Ectodermal cell (in vitro differentiated cells): ENCODE results near the gene DAPK1.

ENCODE experiments used
- H3K27ac ChIP-seq: 2 replicates; pipeline ENCODE4 v1.7.0; 2013; ENCODE audit warnings: mild to moderate bottlenecking, low read depth, low read length; ENCODE audit not compliant: insufficient read depth, poor library complexity, severe bottlenecking
- H3K27me3 ChIP-seq: 2 replicates; pipeline ENCODE4 v1.7.0; 2013; ENCODE audit warnings: mild to moderate bottlenecking, low read length; ENCODE audit not compliant: insufficient read depth, control insufficient read depth, poor library complexity, severe bottlenecking
- H3K36me3 ChIP-seq: one replicate; pipeline ENCODE4 v1.7.0; 2013; ENCODE audit warnings: low read length; ENCODE audit not compliant: control insufficient read depth, insufficient read depth
- H3K4me1 ChIP-seq: one replicate; pipeline ENCODE4 v1.7.0; 2013; ENCODE audit warnings: low read length; ENCODE audit not compliant: control insufficient read depth, insufficient read depth
- H3K4me3 ChIP-seq: 2 replicates; pipeline ENCODE4 v1.7.0; 2013; ENCODE audit warnings: low read depth, low read length, control low read depth; ENCODE audit not compliant: insufficient read depth
- H3K9me3 ChIP-seq: 2 replicates; pipeline ENCODE4 v1.7.0; 2013; ENCODE audit warnings: mild to moderate bottlenecking, low read length, moderate library complexity; ENCODE audit not compliant: control insufficient read depth
- WGBS, 2 experiments: methylation state at CpG; one replicate each; pipeline ENCODE4 v1.1.7; 2013; ENCODE audit warnings: missing lambda C conversion rate in 2 of 2; 5-methylcytosine and 5-hydroxymethylcytosine counted together

DAPK1 gene

GRCh38 chr9:87601176-87601575, 103.5 kb downstream of the DAPK1 start:
- H3K4me1 ChIP-seq: peaks cover 20% of the 10 kb centered on the region
- 82 to 92% methylated on average over 1 of the region's 1 CpG for WGBS, 2 experiments
- H3K4me3 ChIP-seq: no peak overlapping the region
- H3K9me3 ChIP-seq: no peaks in the 10 kb centered on the region
- H3K27ac ChIP-seq: no peak overlapping the region
- no peaks in the 10 kb centered on the region for H3K36me3 ChIP-seq
- no peaks in the 10 kb centered on the region for H3K27me3 ChIP-seq

- H3K4me1 ChIP-seq: peaks cover 20% of the 10 kb centered on the region
- H3K27me3 ChIP-seq: no peaks in the 10 kb centered on the region
- no peaks in the 10 kb centered on the region for H3K9me3 ChIP-seq
- no peak overlapping the region for H3K4me3 ChIP-seq
- H3K36me3 ChIP-seq: no peaks in the 10 kb centered on the region
- no peak overlapping the region for H3K27ac ChIP-seq
- WGBS, 2 experiments: 76 to 77% methylated on average over 5 of the region's 5 CpGs
These were observed 103.9 kb downstream of the DAPK1 start for GRCh38 chr9:87601595-87601994.

GRCh38 chr9:87602933-87603643, 105.4 kb downstream of the DAPK1 start:
- H3K4me3 ChIP-seq: no peak overlapping the region
- H3K27ac ChIP-seq: no peak overlapping the region
- peaks cover 20% of the 10 kb centered on the region for H3K4me1 ChIP-seq
- no peaks in the 10 kb centered on the region for H3K27me3 ChIP-seq
- no peaks in the 10 kb centered on the region for H3K9me3 ChIP-seq
- H3K36me3 ChIP-seq: no peaks in the 10 kb centered on the region
- 62 to 91% methylated on average over 7 to 9 of the region's 9 CpGs for WGBS, 2 experiments

- Histone ChIP-seq H3K27me3 (no peaks in the 10 kb centered on the region), H3K9me3 (no peaks in the 10 kb centered on the region), H3K4me3 (no peak overlapping the region), H3K4me1 (peaks cover 20% of the 10 kb centered on the region), H3K27ac (no peak overlapping the region), H3K36me3 (no peaks in the 10 kb centered on the region)
- WGBS, 2 experiments: 82% methylated on average over 6 to 7 of the region's 7 CpGs
These were observed 106.3 kb downstream of the DAPK1 start for GRCh38 chr9:87603854-87604490.

GRCh38 chr9:87604886-87605588, 107.4 kb downstream of the DAPK1 start:
- H3K27me3 ChIP-seq: no peaks in the 10 kb centered on the region
- H3K36me3 ChIP-seq: no peaks in the 10 kb centered on the region
- WGBS, 2 experiments: 95 to 97% methylated on average over 23 of the region's 23 CpGs

GRCh38 chr9:87605676-87606075, 108.0 kb downstream of the DAPK1 start:
- Histone ChIP-seq H3K36me3 (no peaks in the 10 kb centered on the region), H3K4me3 (no peak overlapping the region), H3K27ac (no peak overlapping the region), H3K9me3 (no peaks in the 10 kb centered on the region), H3K4me1 (peaks cover 18% of the 10 kb centered on the region), H3K27me3 (no peaks in the 10 kb centered on the region)
- 95 to 96% methylated on average over 10 of the region's 10 CpGs for WGBS, 2 experiments

More at GRCh38 chr9:87604886-87605588, 107.4 kb downstream of the DAPK1 start:
- Histone ChIP-seq H3K27ac (no peak overlapping the region), H3K9me3 (no peaks in the 10 kb centered on the region), H3K4me3 (no peak overlapping the region), H3K4me1 (peaks cover 20% of the 10 kb centered on the region)

GRCh38 chr9:87606841-87607521, 109.3 kb downstream of the DAPK1 start:
- WGBS, 2 experiments: 86 to 92% methylated on average over 3 of the region's 3 CpGs
- H3K27me3 ChIP-seq: no peaks in the 10 kb centered on the region
- H3K27ac ChIP-seq: no peak overlapping the region
- H3K4me3 ChIP-seq: no peak overlapping the region
- no peaks in the 10 kb centered on the region for H3K36me3 ChIP-seq
- H3K9me3 ChIP-seq: no peaks in the 10 kb centered on the region
- peaks cover 14% of the 10 kb centered on the region for H3K4me1 ChIP-seq

GRCh38 chr9:87607859-87608258, 110.2 kb downstream of the DAPK1 start:
- Histone ChIP-seq H3K4me3 (no peak overlapping the region), H3K4me1 (peaks cover 6% of the 10 kb centered on the region), H3K27me3 (no peaks in the 10 kb centered on the region), H3K9me3 (no peaks in the 10 kb centered on the region), H3K27ac (no peak overlapping the region), H3K36me3 (no peaks in the 10 kb centered on the region)
- 93 to 94% methylated on average over 3 of the region's 3 CpGs for WGBS, 2 experiments

GRCh38 chr9:87609002-87609401, 111.3 kb downstream of the DAPK1 start:
- 80 to 82% methylated on average over 11 of the region's 11 CpGs for WGBS, 2 experiments
- H3K36me3 ChIP-seq: no peaks in the 10 kb centered on the region
- no peak overlapping the region for H3K27ac ChIP-seq
- H3K4me3 ChIP-seq: no peak overlapping the region
- H3K27me3 ChIP-seq: no peaks in the 10 kb centered on the region
- no peaks in the 10 kb centered on the region for H3K4me1 ChIP-seq
- no peaks in the 10 kb centered on the region for H3K9me3 ChIP-seq

- H3K27ac ChIP-seq: no peak overlapping the region
- H3K36me3 ChIP-seq: no peaks in the 10 kb centered on the region
- no peaks in the 10 kb centered on the region for H3K27me3 ChIP-seq
- no peaks in the 10 kb centered on the region for H3K4me1 ChIP-seq
- no peaks in the 10 kb centered on the region for H3K9me3 ChIP-seq
- H3K4me3 ChIP-seq: no peak overlapping the region
- 96% methylated on average over 5 of the region's 5 CpGs for WGBS, 2 experiments
These were observed 111.8 kb downstream of the DAPK1 start for GRCh38 chr9:87609486-87609885.
